Hematopoietic multipotent progenitor cell treated with erythropoietin and hydrocortisone succinate and interleukin-3 and kit ligand, for 15 days (in vitro differentiated cells): Measurements from ENCODE around the gene OR13J1.
"Not testable (repeated sequence)": the region's sequence is repeated elsewhere in the genome, so short reads cannot be mapped to it uniquely, and the experiment has no call there.

ENCODE experiments used
- DNase-seq: peaks from one replicate; pipeline ENCODE4 v3.0.0-alpha.2; 2015; ENCODE audit warnings: low spot score

OR13J1 gene

GRCh38 chr9:35904338-35904737, 34.1 kb upstream of the OR13J1 start:
- DNase-seq, result no peak

DNA sequence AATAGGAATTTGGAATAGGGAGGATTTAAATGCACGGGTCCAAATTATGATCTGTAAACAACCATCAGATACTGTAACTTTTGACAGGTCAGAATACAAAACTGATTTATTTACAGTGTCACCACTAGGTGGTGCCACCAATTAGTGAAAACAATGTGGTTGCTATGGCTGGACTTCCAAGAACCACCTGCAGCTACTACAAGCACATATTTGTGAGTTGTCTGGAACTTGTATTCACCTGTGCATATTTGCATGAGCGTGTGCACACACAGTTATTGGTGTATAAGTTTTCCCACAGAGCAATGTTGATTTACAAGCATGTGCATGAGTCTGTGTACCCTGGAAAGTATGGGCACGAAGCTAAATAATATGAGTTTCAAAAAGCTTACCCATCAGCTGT, 32.8 kb upstream of the OR13J1 start:
- peak; percentile 46 for DNase-seq

- no peak for DNase-seq
Measured at GRCh38 chr9:35899021-35899420, 28.8 kb upstream of the OR13J1 start.

DNA sequence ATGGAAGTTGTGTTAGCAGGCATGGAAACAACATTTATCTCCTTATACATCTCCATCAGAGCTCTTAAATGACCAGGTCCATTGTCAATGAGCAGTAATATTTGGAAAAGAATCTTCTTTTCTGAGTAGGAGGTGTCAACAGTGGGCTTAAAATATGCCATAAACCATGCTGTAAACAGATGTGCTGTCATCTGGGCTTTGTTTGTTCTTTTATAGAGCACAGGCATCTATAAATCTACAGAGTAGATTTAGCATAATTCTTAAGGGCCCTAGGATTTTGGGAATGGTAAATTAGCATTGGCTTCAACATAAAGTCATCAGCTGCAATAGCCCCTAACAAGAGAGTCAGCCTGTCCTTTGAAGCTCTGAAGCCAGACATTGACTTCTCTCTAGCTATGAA, 28.1 kb upstream of the OR13J1 start:
- no peak for DNase-seq

- not testable (repeated sequence) for DNase-seq
Measured at GRCh38 chr9:35897376-35898099, 27.3 kb upstream of the OR13J1 start.

GRCh38 chr9:35896570-35896969, 26.4 kb upstream of the OR13J1 start:
- no peak for DNase-seq

- no peak for DNase-seq
Measured at GRCh38 chr9:35892051-35892450, 21.9 kb upstream of the OR13J1 start.

DNA sequence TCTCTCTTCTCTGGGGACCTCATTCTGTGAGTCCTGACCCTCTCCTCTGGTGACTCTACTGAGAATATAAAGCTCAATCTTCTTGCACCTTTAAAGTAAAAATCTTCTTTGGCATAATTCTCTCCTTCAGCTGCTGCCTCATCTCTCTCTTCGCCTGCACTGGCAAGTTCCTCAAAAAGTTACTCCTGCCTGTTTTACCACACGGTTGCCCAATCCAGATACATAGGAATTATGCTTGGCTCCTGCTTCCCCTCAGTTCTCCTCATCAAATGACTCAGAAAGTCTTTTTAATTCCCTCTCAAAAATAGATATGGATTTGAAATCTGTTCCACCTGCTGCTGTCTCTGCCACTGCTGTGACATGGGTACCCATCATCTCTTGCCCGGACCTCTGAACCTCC, 21.4 kb upstream of the OR13J1 start:
- no peak for DNase-seq

- not testable (repeated sequence) for DNase-seq
Measured at GRCh38 chr9:35884908-35885307, 14.7 kb upstream of the OR13J1 start.

DNA sequence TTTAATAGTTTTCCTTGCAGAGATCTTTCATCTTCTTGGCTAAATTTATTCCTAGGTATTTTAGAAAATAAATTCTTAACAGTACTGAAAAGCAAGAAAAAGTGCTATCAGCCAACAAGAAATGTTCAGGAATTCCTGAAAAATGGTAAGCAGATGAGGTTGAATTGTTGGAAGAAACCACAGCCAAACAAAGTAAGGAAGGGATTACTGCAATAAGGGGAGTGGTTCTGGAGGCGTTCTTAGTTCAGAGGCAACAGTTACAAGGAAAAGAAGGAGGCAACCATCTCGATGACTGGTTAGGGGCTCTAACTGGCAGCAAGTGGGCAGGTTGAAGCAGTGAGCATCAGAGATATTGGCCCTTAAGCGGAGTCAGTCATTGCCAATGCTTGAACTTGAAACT, 12.8 kb upstream of the OR13J1 start:
- no peak for DNase-seq

DNA sequence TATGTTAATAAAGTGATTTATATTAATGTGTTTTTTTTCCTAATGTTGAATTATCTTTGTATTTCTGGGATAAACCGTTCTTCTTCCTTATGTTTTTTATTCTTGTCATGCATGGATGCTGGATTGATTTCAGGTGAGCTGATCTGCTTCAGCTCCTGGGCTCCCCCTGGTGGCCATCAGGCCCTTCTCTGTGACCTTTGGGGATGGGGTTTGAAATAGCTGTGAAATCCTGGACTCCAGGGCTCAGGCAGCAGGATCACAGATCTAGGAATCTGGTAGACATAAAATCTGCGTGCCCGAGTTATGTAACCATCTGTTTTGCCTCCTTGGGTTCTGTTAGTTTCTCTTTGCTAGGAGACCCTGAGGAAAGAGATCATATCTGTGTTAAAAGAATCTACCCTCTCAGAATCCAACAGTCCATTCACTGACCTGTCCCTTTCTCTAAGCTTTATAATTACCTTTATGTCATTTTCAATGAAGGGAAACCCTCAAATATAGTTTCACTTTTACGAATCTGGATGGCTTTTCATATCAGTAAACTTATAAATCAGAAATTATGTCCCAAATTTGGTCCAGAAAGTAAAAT, 12.2 kb upstream of the OR13J1 start:
- peak; percentile 78 for DNase-seq

GRCh38 chr9:35872505-35872904, 2.3 kb upstream of the OR13J1 start:
- DNase-seq, result no peak

DNA sequence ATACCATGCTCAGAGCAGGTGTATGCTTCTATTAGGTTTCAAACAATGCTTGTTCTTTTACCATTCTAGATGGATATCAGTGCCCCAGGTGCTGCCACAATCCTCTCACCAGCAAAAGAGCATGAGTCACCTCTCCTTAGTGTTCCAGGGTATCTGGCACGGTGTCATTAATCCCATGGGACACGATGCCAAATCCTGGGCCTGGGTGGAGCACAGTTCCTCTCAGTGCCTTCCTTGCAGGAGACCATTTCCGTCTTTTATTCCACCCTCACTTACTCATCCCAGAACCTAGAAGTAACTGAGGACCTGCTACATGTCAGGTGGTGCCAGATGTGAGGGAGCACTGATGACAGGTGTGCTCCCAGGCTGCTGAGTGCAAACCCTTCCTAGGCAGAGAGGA, 1.3 kb upstream of the OR13J1 start:
- DNase-seq, result no peak

DNA sequence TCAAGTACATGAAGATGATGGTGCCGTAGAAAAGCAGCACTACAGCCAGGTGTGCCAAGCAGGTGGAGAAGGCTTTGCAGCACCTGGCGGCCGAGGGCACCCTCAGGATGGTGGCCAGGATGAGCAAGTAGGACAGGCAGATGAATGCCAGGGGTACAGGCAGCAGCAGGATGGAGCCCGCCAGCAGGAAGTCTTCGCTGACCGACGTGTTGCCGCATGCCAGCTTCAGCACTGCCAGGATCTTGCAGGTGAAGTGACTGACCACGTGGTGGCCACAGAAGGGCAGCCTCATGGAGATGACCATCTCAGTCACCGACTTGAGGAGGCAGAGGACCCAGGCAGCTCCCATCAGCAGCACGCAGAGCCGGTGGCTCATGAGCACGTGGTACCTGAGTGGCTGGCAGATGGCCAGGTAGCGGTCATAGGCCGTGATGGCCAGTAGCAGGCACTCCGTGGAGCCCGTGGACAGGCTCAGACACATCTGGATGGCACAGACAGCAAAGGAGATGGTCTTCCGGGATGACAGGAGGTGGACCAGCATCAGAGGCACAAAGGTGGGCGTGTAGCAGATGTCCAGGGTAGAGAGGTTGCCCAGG, 482 bp downstream of the OR13J1 start:
- DNase-seq, result no peak

GRCh38 chr9:35868933-35869332, 1.3 kb downstream of the OR13J1 start:
- no peak for DNase-seq

- DNase-seq, result no peak
Measured at GRCh38 chr9:35867538-35867937, 2.7 kb downstream of the OR13J1 start.

DNA sequence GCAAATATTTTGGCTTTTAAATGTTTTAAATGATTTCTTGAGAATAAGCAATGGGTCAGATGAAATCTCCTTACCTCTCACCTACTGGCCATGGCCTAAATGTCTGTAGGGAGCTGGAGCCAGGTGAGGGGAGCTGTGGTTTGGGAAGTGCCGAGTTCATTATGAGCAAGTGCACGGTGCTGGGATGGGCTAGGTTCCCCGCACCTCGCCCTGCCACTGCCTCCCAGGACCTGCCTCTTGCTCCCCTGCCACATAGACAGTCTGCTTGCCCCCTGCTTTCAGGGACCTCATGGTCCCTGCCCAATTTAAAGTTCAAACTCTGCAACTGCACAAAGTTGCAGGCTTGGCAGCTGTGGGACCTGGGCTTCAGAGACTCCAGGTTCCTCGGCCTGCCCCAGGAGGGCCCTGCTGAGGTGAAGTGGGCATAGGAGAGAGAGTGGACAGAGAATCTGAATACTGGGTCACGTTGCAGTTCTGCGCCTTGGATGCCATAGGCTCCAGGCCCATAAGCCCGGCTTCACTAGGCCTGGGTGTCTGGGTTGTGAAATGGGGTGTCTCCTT, 5.4 kb downstream of the OR13J1 start:
- no peak for DNase-seq

DNA sequence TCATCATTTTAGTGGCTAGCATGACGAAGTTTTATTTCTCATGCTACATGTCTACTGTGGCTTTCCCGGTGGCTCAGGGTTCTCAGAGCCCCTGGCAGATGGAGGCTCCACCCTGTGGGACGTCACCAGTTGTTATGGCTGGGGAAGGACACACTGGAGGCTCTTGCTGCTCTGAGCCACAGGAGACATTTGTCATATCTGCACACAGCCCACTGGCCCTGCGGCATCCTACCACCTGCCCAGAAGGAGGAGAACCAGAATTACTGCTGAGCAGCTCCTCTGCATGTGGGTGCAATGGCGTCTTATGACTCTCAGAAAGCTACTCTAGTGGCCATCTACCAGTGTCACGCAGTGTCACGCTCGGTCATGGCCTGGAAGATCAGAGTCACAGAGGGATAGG, 6.6 kb downstream of the OR13J1 start:
- DNase-seq, result no peak

- DNase-seq, result no peak
Measured at GRCh38 chr9:35862328-35862727, 7.9 kb downstream of the OR13J1 start.

DNA sequence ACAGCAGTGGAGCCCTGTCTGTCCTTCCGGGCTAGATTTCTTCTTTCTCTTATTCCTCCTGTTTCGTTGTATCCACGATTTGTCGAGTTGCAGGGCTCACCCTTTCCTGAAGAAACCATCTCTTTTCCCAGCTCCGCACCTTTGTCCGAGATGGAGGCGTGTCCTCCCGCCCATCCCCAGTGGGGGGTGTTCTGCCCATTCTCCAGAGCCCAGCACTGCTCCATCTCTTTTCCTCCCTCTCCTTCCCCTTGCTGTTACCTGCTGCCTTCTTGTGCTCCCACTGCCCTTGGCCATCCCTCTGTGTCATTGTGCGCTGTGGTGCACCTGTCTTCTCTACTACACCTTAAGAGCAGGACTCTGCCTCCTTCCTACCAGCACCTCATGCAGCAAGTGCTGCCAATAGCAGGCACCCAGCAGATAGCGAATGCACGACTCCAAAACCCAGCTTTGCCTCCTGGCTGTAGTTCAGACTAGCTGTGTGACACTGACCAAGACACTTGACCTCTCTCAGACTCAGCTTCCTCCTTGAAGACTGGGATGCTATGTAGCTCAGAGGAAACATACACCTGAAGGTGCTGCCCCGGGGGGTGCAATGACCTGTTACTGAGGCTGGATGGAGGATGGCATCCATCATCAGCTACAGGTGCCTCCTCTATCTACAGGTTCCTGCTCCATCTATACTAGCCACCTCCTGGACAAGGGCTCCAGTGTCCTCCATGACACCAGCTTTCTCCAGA, 8.9 kb downstream of the OR13J1 start:
- no peak for DNase-seq

- no peak for DNase-seq
Measured at GRCh38 chr9:35859990-35860339, 10.2 kb downstream of the OR13J1 start.

GRCh38 chr9:35859310-35859989, 10.8 kb downstream of the OR13J1 start:
- DNase-seq, result peak; percentile 32
